ENCODE measurements around the gene UBE2I.

DNA sequence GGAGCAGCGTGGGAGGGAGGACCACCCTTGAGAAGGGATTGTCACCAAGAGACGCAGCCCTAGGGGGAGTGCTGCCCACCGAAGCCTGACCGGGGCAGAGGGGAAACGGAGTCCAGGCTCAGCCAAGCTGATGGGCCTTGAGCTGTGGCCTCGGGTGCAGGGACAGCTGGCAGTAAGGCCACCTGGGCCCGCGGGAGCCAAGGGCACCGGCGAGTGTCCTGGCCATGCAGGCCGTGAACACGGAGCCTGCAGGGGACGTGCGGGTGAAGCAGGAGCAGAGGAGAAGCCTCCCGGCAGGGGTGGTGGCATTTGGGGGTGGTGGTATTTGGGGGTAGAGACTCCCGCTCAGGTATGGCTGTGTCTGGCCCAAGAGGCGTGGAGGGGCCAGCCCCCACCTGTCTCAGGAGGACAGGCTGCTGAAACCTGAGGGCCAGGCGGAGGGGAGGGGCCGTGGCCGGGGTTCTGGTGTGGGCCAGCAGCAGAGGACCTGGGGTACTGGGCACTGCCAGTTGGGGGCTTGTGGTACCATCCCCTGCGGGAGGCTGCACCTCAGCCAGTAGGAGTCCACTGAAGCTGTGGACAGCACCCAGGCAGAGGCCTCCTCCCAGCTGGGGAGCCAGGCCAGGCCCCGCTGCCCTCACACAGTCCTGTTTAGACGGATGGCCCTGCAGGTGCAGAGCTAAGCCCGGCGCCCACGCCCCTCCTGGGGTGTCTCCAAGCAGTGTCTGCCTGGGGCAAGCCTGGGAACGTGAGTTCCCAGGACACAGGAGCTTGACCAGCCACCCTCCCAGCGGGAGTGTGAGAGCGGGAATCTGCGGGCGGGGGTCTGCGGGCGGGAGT lies 46.8 kb downstream of the UBE2I start:
- TF ChIP-seq CTCF (IDR thresholded peaks at IDR 0.05) (no peak), POLR2A (IDR thresholded peaks at IDR 0.05) (no peak)
